OCI-LY7 (cell line): ENCODE measurements around the gene UHMK1.

ENCODE experiments used
- EZH2phosphoT487 ChIP-seq: fragments of 200-600 bp; sonication (generic); IDR thresholded peaks from 2 replicates; pipeline ENCODE4 v1.6.1; 2018; ENCODE audit warnings: low read depth, borderline replicate concordance, mild to moderate bottlenecking, mixed run types, antibody characterized with exemption, low read length, moderate library complexity, mixed read lengths
- TF ChIP-seq, protein P1 (sequence below): fragments of 200-600 bp; sonication (generic); conservative IDR thresholded peaks from 2 replicates; pipeline ENCODE4 v1.5.1; 2014; ENCODE audit warnings: mild to moderate bottlenecking, antibody characterized with exemption, low read length, moderate library complexity, mixed read lengths

- TF ChIP-seq, protein P1, sequence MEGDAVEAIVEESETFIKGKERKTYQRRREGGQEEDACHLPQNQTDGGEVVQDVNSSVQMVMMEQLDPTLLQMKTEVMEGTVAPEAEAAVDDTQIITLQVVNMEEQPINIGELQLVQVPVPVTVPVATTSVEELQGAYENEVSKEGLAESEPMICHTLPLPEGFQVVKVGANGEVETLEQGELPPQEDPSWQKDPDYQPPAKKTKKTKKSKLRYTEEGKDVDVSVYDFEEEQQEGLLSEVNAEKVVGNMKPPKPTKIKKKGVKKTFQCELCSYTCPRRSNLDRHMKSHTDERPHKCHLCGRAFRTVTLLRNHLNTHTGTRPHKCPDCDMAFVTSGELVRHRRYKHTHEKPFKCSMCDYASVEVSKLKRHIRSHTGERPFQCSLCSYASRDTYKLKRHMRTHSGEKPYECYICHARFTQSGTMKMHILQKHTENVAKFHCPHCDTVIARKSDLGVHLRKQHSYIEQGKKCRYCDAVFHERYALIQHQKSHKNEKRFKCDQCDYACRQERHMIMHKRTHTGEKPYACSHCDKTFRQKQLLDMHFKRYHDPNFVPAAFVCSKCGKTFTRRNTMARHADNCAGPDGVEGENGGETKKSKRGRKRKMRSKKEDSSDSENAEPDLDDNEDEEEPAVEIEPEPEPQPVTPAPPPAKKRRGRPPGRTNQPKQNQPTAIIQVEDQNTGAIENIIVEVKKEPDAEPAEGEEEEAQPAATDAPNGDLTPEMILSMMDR: no peak
- TF ChIP-seq EZH2phosphoT487: no peak
These were observed 41.3 kb downstream of the UHMK1 start for GRCh38 chr1:162538815-162539431.
